Activated naive CD8-positive, alpha-beta T cell (primary cell): Measurements from ENCODE around the gene PHLPP2.

Experiments
- H3K27ac Mint-ChIP-seq: one replicate; pipeline ENCODE4 v1.8.0; 2021; ENCODE audit warnings: mixed read lengths
- H3K27me3 Mint-ChIP-seq: one replicate; pipeline ENCODE4 v1.8.0; 2021; ENCODE audit warnings: mixed read lengths
- H3K36me3 Mint-ChIP-seq: one replicate; pipeline ENCODE4 v1.8.0; 2021; ENCODE audit warnings: mixed read lengths
- H3K4me1 Mint-ChIP-seq: one replicate; pipeline ENCODE4 v1.8.0; 2021; ENCODE audit warnings: low read depth, mixed read lengths
- H3K4me3 Mint-ChIP-seq: one replicate; pipeline ENCODE4 v1.8.0; 2021; ENCODE audit warnings: mild to moderate bottlenecking, mixed read lengths
- H3K9me3 Mint-ChIP-seq: one replicate; pipeline ENCODE4 v1.8.0; 2021; ENCODE audit warnings: low read depth, mixed read lengths

Gene PHLPP2

GRCh38 chr16:71666928-71667707 is 57.4 kb downstream of the PHLPP2 start:
- H3K27me3 Mint-ChIP-seq, result no peaks in the 10 kb centered on the region
- no peaks in the 10 kb centered on the region for H3K4me1 Mint-ChIP-seq
- H3K27ac Mint-ChIP-seq, result no peak overlapping the region
- H3K36me3 Mint-ChIP-seq, result peaks cover 9% of the 10 kb centered on the region
- no peak overlapping the region for H3K4me3 Mint-ChIP-seq
- no peaks in the 10 kb centered on the region for H3K9me3 Mint-ChIP-seq

GRCh38 chr16:71666264-71666663 is 58.2 kb downstream of the PHLPP2 start:
- Mint-ChIP-seq H3K4me1 (no peaks in the 10 kb centered on the region), H3K9me3 (no peaks in the 10 kb centered on the region), H3K27ac (no peak overlapping the region), H3K4me3 (no peak overlapping the region), H3K27me3 (no peaks in the 10 kb centered on the region), H3K36me3 (peaks cover 9% of the 10 kb centered on the region)

GRCh38 chr16:71659471-71659870 is 65.0 kb downstream of the PHLPP2 start:
- H3K9me3 Mint-ChIP-seq, result no peaks in the 10 kb centered on the region
- H3K4me3 Mint-ChIP-seq, result no peak overlapping the region
- no peaks in the 10 kb centered on the region for H3K4me1 Mint-ChIP-seq
- no peaks in the 10 kb centered on the region for H3K27me3 Mint-ChIP-seq
- H3K36me3 Mint-ChIP-seq, result peaks cover 10% of the 10 kb centered on the region
- no peak overlapping the region for H3K27ac Mint-ChIP-seq

- H3K4me1 Mint-ChIP-seq, result no peaks in the 10 kb centered on the region
- H3K9me3 Mint-ChIP-seq, result no peaks in the 10 kb centered on the region
- H3K27me3 Mint-ChIP-seq, result no peaks in the 10 kb centered on the region
- H3K4me3 Mint-ChIP-seq, result no peak overlapping the region
- H3K27ac Mint-ChIP-seq, result no peak overlapping the region
- peaks cover 6% of the 10 kb centered on the region for H3K36me3 Mint-ChIP-seq
These were observed 65.7 kb downstream of the PHLPP2 start for GRCh38 chr16:71658771-71659170.

- Mint-ChIP-seq H3K27me3 (no peaks in the 10 kb centered on the region), H3K9me3 (no peaks in the 10 kb centered on the region), H3K27ac (no peak overlapping the region), H3K4me3 (no peak overlapping the region), H3K36me3 (peaks cover 8% of the 10 kb centered on the region), H3K4me1 (no peaks in the 10 kb centered on the region)
These were observed 74.8 kb downstream of the PHLPP2 start for GRCh38 chr16:71649704-71650103.

GRCh38 chr16:71648921-71649320 is 75.6 kb downstream of the PHLPP2 start:
- no peak overlapping the region for H3K27ac Mint-ChIP-seq
- no peaks in the 10 kb centered on the region for H3K27me3 Mint-ChIP-seq
- H3K9me3 Mint-ChIP-seq, result no peaks in the 10 kb centered on the region
- H3K4me1 Mint-ChIP-seq, result no peaks in the 10 kb centered on the region
- peaks cover 8% of the 10 kb centered on the region for H3K36me3 Mint-ChIP-seq
- H3K4me3 Mint-ChIP-seq, result no peak overlapping the region

GRCh38 chr16:71648162-71648561 is 76.3 kb downstream of the PHLPP2 start:
- peaks cover 8% of the 10 kb centered on the region for H3K36me3 Mint-ChIP-seq
- H3K9me3 Mint-ChIP-seq, result no peaks in the 10 kb centered on the region
- no peaks in the 10 kb centered on the region for H3K4me1 Mint-ChIP-seq
- no peak overlapping the region for H3K27ac Mint-ChIP-seq
- no peaks in the 10 kb centered on the region for H3K27me3 Mint-ChIP-seq
- no peak overlapping the region for H3K4me3 Mint-ChIP-seq

- H3K36me3 Mint-ChIP-seq, result peaks cover 4% of the 10 kb centered on the region
- H3K9me3 Mint-ChIP-seq, result no peaks in the 10 kb centered on the region
- H3K27ac Mint-ChIP-seq, result no peak overlapping the region
- H3K4me3 Mint-ChIP-seq, result no peak overlapping the region
- H3K4me1 Mint-ChIP-seq, result no peaks in the 10 kb centered on the region
- H3K27me3 Mint-ChIP-seq, result no peaks in the 10 kb centered on the region
These were observed 77.1 kb downstream of the PHLPP2 start for GRCh38 chr16:71647391-71647790.

- no peak overlapping the region for H3K27ac Mint-ChIP-seq
- H3K4me3 Mint-ChIP-seq, result no peak overlapping the region
- peaks cover 4% of the 10 kb centered on the region for H3K36me3 Mint-ChIP-seq
- H3K4me1 Mint-ChIP-seq, result no peaks in the 10 kb centered on the region
- no peaks in the 10 kb centered on the region for H3K9me3 Mint-ChIP-seq
- no peaks in the 10 kb centered on the region for H3K27me3 Mint-ChIP-seq
These were observed 79.1 kb downstream of the PHLPP2 start for GRCh38 chr16:71645450-71645849.

- H3K36me3 Mint-ChIP-seq, result no peaks in the 10 kb centered on the region
- no peak overlapping the region for H3K27ac Mint-ChIP-seq
- H3K4me1 Mint-ChIP-seq, result no peaks in the 10 kb centered on the region
- no peaks in the 10 kb centered on the region for H3K27me3 Mint-ChIP-seq
- H3K9me3 Mint-ChIP-seq, result no peaks in the 10 kb centered on the region
- no peak overlapping the region for H3K4me3 Mint-ChIP-seq
These were observed 87.1 kb downstream of the PHLPP2 start for GRCh38 chr16:71637398-71637797.

- H3K4me3 Mint-ChIP-seq, result no peak overlapping the region
- H3K9me3 Mint-ChIP-seq, result no peaks in the 10 kb centered on the region
- no peaks in the 10 kb centered on the region for H3K4me1 Mint-ChIP-seq
- H3K27ac Mint-ChIP-seq, result no peak overlapping the region
- no peaks in the 10 kb centered on the region for H3K36me3 Mint-ChIP-seq
- no peaks in the 10 kb centered on the region for H3K27me3 Mint-ChIP-seq
These were observed 88.9 kb downstream of the PHLPP2 start for GRCh38 chr16:71635632-71636031.

GRCh38 chr16:71631776-71632175 is 92.7 kb downstream of the PHLPP2 start:
- no peaks in the 10 kb centered on the region for H3K27me3 Mint-ChIP-seq
- no peaks in the 10 kb centered on the region for H3K4me1 Mint-ChIP-seq
- H3K27ac Mint-ChIP-seq, result no peak overlapping the region
- no peaks in the 10 kb centered on the region for H3K36me3 Mint-ChIP-seq
- no peak overlapping the region for H3K4me3 Mint-ChIP-seq
- no peaks in the 10 kb centered on the region for H3K9me3 Mint-ChIP-seq

- Mint-ChIP-seq H3K36me3 (no peaks in the 10 kb centered on the region), H3K4me1 (no peaks in the 10 kb centered on the region), H3K9me3 (no peaks in the 10 kb centered on the region), H3K4me3 (no peak overlapping the region), H3K27ac (no peak overlapping the region), H3K27me3 (peaks cover 1% of the 10 kb centered on the region)
These were observed 93.7 kb downstream of the PHLPP2 start for GRCh38 chr16:71630808-71631207.

- H3K27me3 Mint-ChIP-seq, result peaks cover 1% of the 10 kb centered on the region
These were observed 95.1 kb downstream of the PHLPP2 start for GRCh38 chr16:71629278-71630016.

GRCh38 chr16:71628810-71629209 is 95.7 kb downstream of the PHLPP2 start:
- Mint-ChIP-seq H3K27me3 (peaks cover 1% of the 10 kb centered on the region), H3K36me3 (no peaks in the 10 kb centered on the region), H3K27ac (no peak overlapping the region), H3K4me3 (no peak overlapping the region), H3K9me3 (no peaks in the 10 kb centered on the region), H3K4me1 (no peaks in the 10 kb centered on the region)

More at GRCh38 chr16:71629278-71630016, 95.1 kb downstream of the PHLPP2 start:
- no peak overlapping the region for H3K27ac Mint-ChIP-seq
- no peaks in the 10 kb centered on the region for H3K9me3 Mint-ChIP-seq
- H3K36me3 Mint-ChIP-seq, result no peaks in the 10 kb centered on the region
- H3K4me3 Mint-ChIP-seq, result no peak overlapping the region
- H3K4me1 Mint-ChIP-seq, result no peaks in the 10 kb centered on the region
